Heart left ventricle (tissue), 16 donors: Measurements from ENCODE around the gene SFMBT2. TPM values are rescaled to one million over a fixed set of nuclear protein-coding genes. Genes with fewer than 3 reads are reported as not detected.

Experiments
- ATAC-seq, 4 donors: fragments of 200-7000 bp; cut with Tn5 transposase; one replicate each; pipeline ENCODE4 v1.9.1; 2020 to 2022; ENCODE audit warnings: moderate library complexity in 4 of 4, mild to moderate bottlenecking in 3 of 4, moderate number of reproducible peaks in 1 of 4
- DNase-seq, 5 donors: peaks; one replicate each; pipeline ENCODE4 v3.0.0-alpha.2; 2020
- H3K27ac ChIP-seq, 12 donors: fragments of 200-600 bp; sonication (generic) in 4 of 12; one replicate each; pipeline versions ENCODE4 v1.5.0 to v1.8.0; 2016 to 2022; ENCODE audit warnings: mild to moderate bottlenecking in 2 of 12
- H3K27me3 ChIP-seq, 9 donors: fragments of 200-600 bp; sonication (generic) in 2 of 9; one replicate each; pipeline versions ENCODE4 v1.5.1 to v1.8.0; 2016 to 2022; ENCODE audit warnings: mild to moderate bottlenecking in 3 of 9
- H3K36me3 ChIP-seq, 9 donors: fragments of 200-600 bp; sonication (generic) in 2 of 9; one replicate each; pipeline versions ENCODE4 v1.5.0 to v1.8.0; 2018 to 2022; ENCODE audit warnings: mild to moderate bottlenecking in 2 of 9
- H3K4me1 ChIP-seq, 12 donors: fragments of 200-600 bp; sonication (generic) in 4 of 12; one replicate each; pipeline versions ENCODE4 v1.5.0 to v1.8.0; 2016 to 2022; ENCODE audit warnings: mild to moderate bottlenecking in 3 of 12
- H3K4me3 ChIP-seq, 12 donors: fragments of 200-600 bp; sonication (generic) in 4 of 12; one replicate each; pipeline versions ENCODE4 v1.5.0 to v1.8.0; 2017 to 2022; ENCODE audit warnings: mild to moderate bottlenecking in 9 of 12, moderate library complexity in 4 of 12
- H3K9me3 ChIP-seq, 12 donors: fragments of 200-600 bp; sonication (generic) in 4 of 12; one replicate each; pipeline versions ENCODE4 v1.5.0 to v1.8.0; 2016 to 2022; ENCODE audit warnings: mild to moderate bottlenecking in 1 of 12
- POLR2A ChIP-seq, 2 donors: fragments of 450-650 bp; IDR thresholded peaks; one replicate each; pipeline ENCODE4 v1.6.1; 2017; ENCODE audit warnings: antibody characterized with exemption in 2 of 2, mild to moderate bottlenecking in 2 of 2, moderate library complexity in 2 of 2
- WGBS, 4 donors: extraction: QIAGEN DNeasy Blood & Tissue Kit in 2 of 4; methylation state at CpG; one replicate each; pipeline versions ENCODE4 v1.1.5 to v1.1.7; 2013 to 2018; 5-methylcytosine and 5-hydroxymethylcytosine counted together
- intact Hi-C, 10 donors: fragments of 100-400 bp; cut with DNase I; formaldehyde crosslinking; loops; one replicate each; pipeline versions ENCODE4 v1.11.1 to v1.14.2; 2022
- polyA plus RNA-seq, 2 donors: library from polyadenylated mRNA; stranded (reverse); fragments of 200-250 nt; gene quantifications; one replicate each; pipeline ENCODE4 v1.2.3, GENCODE V29; 2013
- total RNA-seq, 9 donors: library from RNA; depleted of rRNA in 2 of 9; stranded (reverse); fragments of >200 nt in 2 of 9; fragmentation: NEBNext Ultra II Directional in 3 of 9; extraction: Animal tissue kit (Norgen Biotek cat#: 25700) in 3 of 9; gene quantifications; one replicate each; pipeline versions ENCODE4 v1.1.0 to v1.2.4, GENCODE V29; 2016 to 2023
- TF ChIP-seq, protein P1 (sequence below), 12 donors: fragments of 200-600 bp; sonication (generic) in 4 of 12; IDR thresholded peaks; one replicate each; pipeline versions ENCODE4 v1.5.0 to v1.8.0; 2018 to 2022; ENCODE audit warnings: antibody characterized with exemption in 12 of 12, mild to moderate bottlenecking in 5 of 12
- donor health status: ischemic (EF 13 %, LVEDD 7.1; RV severe dilation, severe dysfunction).
- donor health status: healthy with polysubstance abuse.
- donor health status: DM: no; HTN: yes; CAD: no.
- donor health status: DM: no; HTN: no; CAD: no.
- donor health status: ischemic (EF 25% LVEDD 6.9; RV normal size, moderate dysfunction).
- donor health status: ischemic (EF 25% LVEDD 5.7; RV mildly dilated, moderate dysfunction).
- donor health status: healthy.
- donor health status: DM: yes; HTN: yes; CAD: no.
- donor health status: ischemic (EF 35%, LVEDD 5.7; RV mildly dilated, moderate dysfunction).
- donor health status: nonischemic (EF 11% LVEDD 7.7; RV severe dilation, severe dysfunction).
- donor health status: DM: yes; HTN: yes; CAD: no.
- donor health status: PGD.
- donor health status: ischemic (EF 29% LVEDD 5.4; RV normal size, mild dysfunction).
- donor health status: nonischemic (EF 23%, LVEDD 6.1; RV moderate dilation, normal function).

The SFMBT2 gene
- total and polyA plus RNA-seq, 11 donors = 2.6 to 25.8 (median 9.6) TPM

DNA sequence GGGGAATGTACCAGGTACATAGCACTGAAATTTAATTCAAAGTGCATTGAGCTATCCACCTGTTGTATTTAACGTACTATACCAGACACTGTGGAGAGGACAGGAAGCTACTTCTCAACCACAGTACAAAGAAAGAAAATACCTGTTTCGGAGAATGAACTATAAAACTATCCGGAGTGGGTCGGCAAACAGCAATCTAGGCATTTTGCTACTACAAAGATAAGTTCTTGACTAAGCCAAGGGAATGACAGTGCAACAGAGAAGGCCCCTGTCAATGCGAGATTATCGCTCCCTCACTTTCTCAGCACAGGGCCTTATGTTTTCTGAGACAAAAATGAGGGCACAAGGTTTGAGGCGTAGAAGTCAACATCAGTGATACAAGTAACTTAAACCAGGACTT lies 27.4 kb downstream of the SFMBT2 start:
- H3K27ac ChIP-seq = no peak overlapping the region
- peaks cover 0 to 15% (median 3%) of the 10 kb centered on the region in 12 donors for H3K4me1 ChIP-seq
- H3K36me3 ChIP-seq = peaks cover 0 to 33% (median 24%) of the 10 kb centered on the region in 9 donors
- ATAC-seq = no peak
- 67 to 84% (median 75%) methylated on average over 7 of the region's 7 CpGs for WGBS, 4 donors
- no peaks in the 10 kb centered on the region for H3K27me3 ChIP-seq
- TF ChIP-seq, protein P1, sequence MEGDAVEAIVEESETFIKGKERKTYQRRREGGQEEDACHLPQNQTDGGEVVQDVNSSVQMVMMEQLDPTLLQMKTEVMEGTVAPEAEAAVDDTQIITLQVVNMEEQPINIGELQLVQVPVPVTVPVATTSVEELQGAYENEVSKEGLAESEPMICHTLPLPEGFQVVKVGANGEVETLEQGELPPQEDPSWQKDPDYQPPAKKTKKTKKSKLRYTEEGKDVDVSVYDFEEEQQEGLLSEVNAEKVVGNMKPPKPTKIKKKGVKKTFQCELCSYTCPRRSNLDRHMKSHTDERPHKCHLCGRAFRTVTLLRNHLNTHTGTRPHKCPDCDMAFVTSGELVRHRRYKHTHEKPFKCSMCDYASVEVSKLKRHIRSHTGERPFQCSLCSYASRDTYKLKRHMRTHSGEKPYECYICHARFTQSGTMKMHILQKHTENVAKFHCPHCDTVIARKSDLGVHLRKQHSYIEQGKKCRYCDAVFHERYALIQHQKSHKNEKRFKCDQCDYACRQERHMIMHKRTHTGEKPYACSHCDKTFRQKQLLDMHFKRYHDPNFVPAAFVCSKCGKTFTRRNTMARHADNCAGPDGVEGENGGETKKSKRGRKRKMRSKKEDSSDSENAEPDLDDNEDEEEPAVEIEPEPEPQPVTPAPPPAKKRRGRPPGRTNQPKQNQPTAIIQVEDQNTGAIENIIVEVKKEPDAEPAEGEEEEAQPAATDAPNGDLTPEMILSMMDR (IDR thresholded peaks at IDR 0.05) = no peak
- TF ChIP-seq POLR2A (IDR thresholded peaks at IDR 0.05) = no peak
- intact Hi-C loops = no loop called here
- DNase-seq = no peak
- no peak overlapping the region for H3K4me3 ChIP-seq
- H3K9me3 ChIP-seq = no peaks in the 10 kb centered on the region

DNA sequence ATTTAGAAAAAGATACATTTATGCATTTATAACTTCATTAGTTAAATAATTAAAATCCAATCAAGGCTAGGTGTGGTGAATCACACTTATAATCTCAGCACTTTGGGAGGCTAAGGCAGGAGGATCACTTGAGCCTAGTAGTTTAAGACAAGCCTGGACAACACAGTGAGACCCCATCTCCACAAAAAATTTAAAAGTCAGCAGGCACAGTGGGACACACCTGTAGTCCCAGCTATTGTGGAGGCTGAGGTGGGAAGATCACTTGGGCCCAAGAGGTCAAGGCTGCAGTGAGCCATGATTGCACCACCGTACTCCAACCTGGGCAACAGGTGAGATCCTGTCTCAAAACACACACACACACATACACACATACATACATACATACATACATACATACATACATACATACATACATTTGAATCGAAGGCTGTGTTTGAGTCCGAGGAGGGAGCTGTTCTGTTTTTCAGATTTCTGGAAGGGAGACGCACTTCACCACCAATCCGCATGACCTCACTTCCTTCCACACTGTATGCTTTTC lies 30.1 kb downstream of the SFMBT2 start:
- intact Hi-C loops = no loop called here
- H3K36me3 ChIP-seq = peaks cover 0 to 40% (median 24%) of the 10 kb centered on the region in 9 donors
- no peak overlapping the region for H3K27ac ChIP-seq
- H3K27me3 ChIP-seq = no peaks in the 10 kb centered on the region
- 67 to 89% (median 80%) methylated on average over 5 of the region's 5 CpGs for WGBS, 4 donors
- peaks cover 0 to 6% (median 0%) of the 10 kb centered on the region in 12 donors for H3K4me1 ChIP-seq
- TF ChIP-seq POLR2A (IDR thresholded peaks at IDR 0.05) = no peak
- TF ChIP-seq, protein P1 (IDR thresholded peaks at IDR 0.05) = no peak
- DNase-seq (no peak), ATAC-seq (no peak)
- H3K4me3 ChIP-seq = no peak overlapping the region
- no peaks in the 10 kb centered on the region for H3K9me3 ChIP-seq

DNA sequence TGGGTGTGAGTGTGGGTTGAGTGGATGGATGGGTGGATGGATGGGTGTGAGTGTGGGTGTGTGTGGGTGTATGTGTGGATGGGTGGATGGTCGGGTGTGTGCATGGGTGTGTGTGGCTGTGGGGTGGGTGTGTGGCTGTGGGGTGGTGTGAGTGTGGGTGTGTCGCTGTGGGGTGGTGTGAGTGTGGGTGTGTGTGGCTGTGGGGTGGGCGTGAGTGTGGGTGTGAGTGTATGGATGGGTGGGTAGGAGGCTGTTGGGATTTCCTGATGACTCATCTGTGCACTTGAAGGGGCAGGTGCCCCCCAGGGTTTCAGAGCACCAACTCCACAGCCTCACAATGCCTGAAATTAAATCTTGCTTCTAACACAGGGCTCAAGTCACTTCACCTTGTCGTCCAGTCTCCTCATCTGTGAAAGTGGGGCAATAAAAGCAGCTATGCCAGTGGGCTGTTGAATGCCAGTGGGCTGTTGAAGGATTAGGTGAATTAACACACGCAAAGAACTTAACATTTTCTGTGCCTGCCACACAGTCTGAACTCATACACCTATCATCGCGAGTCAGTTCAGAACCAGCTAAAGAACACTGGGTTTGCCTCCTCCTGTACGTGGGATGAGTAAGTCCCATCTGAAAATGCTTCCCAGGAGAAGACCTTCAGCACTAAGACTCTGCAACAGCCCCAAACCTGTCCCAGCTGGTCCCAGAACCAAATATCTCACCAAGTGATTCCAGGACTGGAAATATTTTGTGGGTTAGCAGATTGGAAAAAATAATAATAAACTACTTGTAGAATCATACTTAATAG lies 32.0 kb downstream of the SFMBT2 start:
- WGBS, 4 donors = 92 to 98% (median 95%) methylated on average over 8 of the region's 8 CpGs
- no peaks in the 10 kb centered on the region for H3K27me3 ChIP-seq
- ATAC-seq = peak in 1 of 4 donors; percentile 33

More for the DNA sequence above, 32.0 kb downstream of the SFMBT2 start:
- H3K4me1 ChIP-seq = peaks cover 0 to 7% (median 0%) of the 10 kb centered on the region in 12 donors
- no peak for DNase-seq
- H3K27ac ChIP-seq = no peak overlapping the region
- H3K9me3 ChIP-seq = no peaks in the 10 kb centered on the region
- peaks cover 0 to 41% (median 24%) of the 10 kb centered on the region in 9 donors for H3K36me3 ChIP-seq
- TF ChIP-seq, protein P1 (IDR thresholded peaks at IDR 0.05) = no peak
- TF ChIP-seq POLR2A (IDR thresholded peaks at IDR 0.05) = no peak
- no peak overlapping the region for H3K4me3 ChIP-seq
- intact Hi-C loops = no loop called here
